H1 (cell line): ENCODE measurements around the gene GLIPR1.

Experiments
- CEBPB ChIP-seq: IDR thresholded peaks from 2 replicates; pipeline ENCODE4 v1.6.1; 2012; ENCODE audit warnings: low read depth, low read length
- CHD1 ChIP-seq: IDR thresholded peaks from 2 replicates; pipeline ENCODE4 v1.6.1; 2012; ENCODE audit warnings: low read depth, low read length, improper control_type of control experiment
- EZH2 ChIP-seq: fragments of 200-600 bp; sonication (generic); IDR thresholded peaks from 2 replicates; pipeline ENCODE4 v1.7.1; 2012; ENCODE audit warnings: low read depth, mild to moderate bottlenecking, moderate library complexity, low read length, inconsistent platforms; ENCODE audit not compliant: severe bottlenecking
- MAX ChIP-seq: IDR thresholded peaks from 2 replicates; pipeline ENCODE4 v1.6.1; 2012; ENCODE audit warnings: inconsistent platforms
- RAD21 ChIP-seq, 2 experiments: IDR thresholded peaks in 1 of 2; conservative IDR thresholded peaks in 1 of 2; 2 replicates each; pipeline ENCODE4 v1.6.1; 2011; ENCODE audit warnings: low read depth in 2 of 2, low read length in 2 of 2, improper control_type of control experiment in 1 of 2, inconsistent platforms in 1 of 2, mild to moderate bottlenecking in 1 of 2, moderate library complexity in 1 of 2
- SIRT6 ChIP-seq: IDR thresholded peaks from one replicate; pipeline ENCODE4 v1.7.1; 2012; ENCODE audit warnings: low read length, inconsistent platforms
- SUZ12 ChIP-seq: fragments of 200-600 bp; sonication (generic); IDR thresholded peaks from 2 replicates; pipeline ENCODE4 v1.6.1; 2012; ENCODE audit warnings: mild to moderate bottlenecking, inconsistent platforms, low read length, moderate library complexity, mixed read lengths
- TAF1 ChIP-seq: IDR thresholded peaks from 2 replicates; pipeline ENCODE4 v1.6.1; 2011; ENCODE audit warnings: mild to moderate bottlenecking, low read depth, low read length
- TAF7 ChIP-seq: optimal IDR thresholded peaks from 2 replicates; pipeline ENCODE3; 2011; ENCODE audit warnings: low read depth, mild to moderate bottlenecking, inconsistent platforms, low read length, moderate library complexity, borderline replicate concordance
- TBP ChIP-seq: IDR thresholded peaks from 2 replicates; pipeline ENCODE4 v1.6.1; 2011; ENCODE audit warnings: low read depth, low read length, improper control_type of control experiment
- TCF12 ChIP-seq: IDR thresholded peaks from 2 replicates; pipeline ENCODE4 v1.6.1; 2011; ENCODE audit warnings: low read depth, mild to moderate bottlenecking, low read length
- YY1 ChIP-seq: IDR thresholded peaks from 2 replicates; pipeline ENCODE4 v1.6.1; 2011; ENCODE audit warnings: low read depth, mild to moderate bottlenecking, low read length
- TF ChIP-seq, protein P1 (sequence below), 3 experiments: IDR thresholded peaks; 1 replicate in 2 of 3; 2 replicates in 1 of 3; pipeline versions ENCODE4 v1.5.1 to v1.6.1; 2011; ENCODE audit warnings: low read length in 3 of 3, mild to moderate bottlenecking in 3 of 3, inconsistent platforms in 2 of 3, low read depth in 1 of 3, moderate library complexity in 1 of 3; ENCODE audit not compliant: insufficient read depth in 1 of 3; ENCODE audit errors: control extremely low read depth in 1 of 3
- TF ChIP-seq, protein P2 (sequence below): IDR thresholded peaks from 2 replicates; pipeline ENCODE4 v1.6.1; 2011; ENCODE audit warnings: low read depth, mild to moderate bottlenecking, low read length; ENCODE audit not compliant: insufficient read depth

DNA sequence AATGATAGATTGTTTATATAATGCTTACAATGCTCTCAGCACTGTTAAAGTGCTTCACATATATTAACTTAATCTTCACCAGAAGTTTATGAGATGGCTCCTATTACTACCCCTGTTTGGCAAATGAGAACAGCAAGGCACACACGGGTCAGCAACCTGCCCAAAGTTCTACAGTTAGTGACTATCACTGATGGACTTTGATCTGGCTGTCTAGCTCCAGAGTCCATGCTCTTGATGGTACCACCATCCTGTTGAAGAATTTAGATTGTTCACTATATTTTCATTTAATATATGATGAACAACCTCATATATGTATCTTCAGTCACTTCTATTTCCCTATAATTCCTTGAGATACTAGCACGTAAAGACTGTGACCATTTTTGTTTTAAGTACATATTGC lies 10.6 kb downstream of the GLIPR1 start:
- TF ChIP-seq CEBPB, result no peak
- TF ChIP-seq, protein P1, sequence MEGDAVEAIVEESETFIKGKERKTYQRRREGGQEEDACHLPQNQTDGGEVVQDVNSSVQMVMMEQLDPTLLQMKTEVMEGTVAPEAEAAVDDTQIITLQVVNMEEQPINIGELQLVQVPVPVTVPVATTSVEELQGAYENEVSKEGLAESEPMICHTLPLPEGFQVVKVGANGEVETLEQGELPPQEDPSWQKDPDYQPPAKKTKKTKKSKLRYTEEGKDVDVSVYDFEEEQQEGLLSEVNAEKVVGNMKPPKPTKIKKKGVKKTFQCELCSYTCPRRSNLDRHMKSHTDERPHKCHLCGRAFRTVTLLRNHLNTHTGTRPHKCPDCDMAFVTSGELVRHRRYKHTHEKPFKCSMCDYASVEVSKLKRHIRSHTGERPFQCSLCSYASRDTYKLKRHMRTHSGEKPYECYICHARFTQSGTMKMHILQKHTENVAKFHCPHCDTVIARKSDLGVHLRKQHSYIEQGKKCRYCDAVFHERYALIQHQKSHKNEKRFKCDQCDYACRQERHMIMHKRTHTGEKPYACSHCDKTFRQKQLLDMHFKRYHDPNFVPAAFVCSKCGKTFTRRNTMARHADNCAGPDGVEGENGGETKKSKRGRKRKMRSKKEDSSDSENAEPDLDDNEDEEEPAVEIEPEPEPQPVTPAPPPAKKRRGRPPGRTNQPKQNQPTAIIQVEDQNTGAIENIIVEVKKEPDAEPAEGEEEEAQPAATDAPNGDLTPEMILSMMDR (IDR thresholded peaks at IDR 0.05; ENCODE audit: control extremely low read depth in 1 of 3, insufficient read depth in 1 of 3, low read depth in 1 of 3, low read length in 3 of 3), result no peak
- TF ChIP-seq, protein P2, sequence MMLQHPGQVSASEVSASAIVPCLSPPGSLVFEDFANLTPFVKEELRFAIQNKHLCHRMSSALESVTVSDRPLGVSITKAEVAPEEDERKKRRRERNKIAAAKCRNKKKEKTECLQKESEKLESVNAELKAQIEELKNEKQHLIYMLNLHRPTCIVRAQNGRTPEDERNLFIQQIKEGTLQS, result no peak
- no peak for TF ChIP-seq TCF12
- no peak for TF ChIP-seq CHD1
- TF ChIP-seq EZH2, result no peak
- no peak for TF ChIP-seq TBP
- no peak for TF ChIP-seq SIRT6
- TF ChIP-seq YY1, result no peak
- no peak for TF ChIP-seq TAF1
- no peak for TF ChIP-seq SUZ12
- TF ChIP-seq MAX, result no peak
- TF ChIP-seq TAF7, result no peak
- no peak for TF ChIP-seq RAD21 (IDR thresholded peaks at IDR 0.05 in 1 of 2, conservative IDR thresholded peaks at IDR 0.05 in 1 of 2; ENCODE audit: low read depth in 2 of 2, low read length in 2 of 2)
